Fibroblast of lung (primary cell): Measurements from ENCODE around the gene JMJD6. TPM values are rescaled to one million over a fixed set of nuclear protein-coding genes. Genes with fewer than 3 reads are reported as not detected.

Experiments
- DNase-seq, 2 donors: peaks; one replicate each; pipeline versions ENCODE4 v3.0.0 to v3.0.0-alpha.2; 2010; ENCODE audit warnings: low read depth in 2 of 2
- H2AFZ ChIP-seq: 2 replicates; pipeline ENCODE4 v1.5.1; 2012; ENCODE audit warnings: low read length, control low read depth, inconsistent platforms
- H3K27ac ChIP-seq: 2 replicates; pipeline ENCODE4 v1.5.1; 2011; ENCODE audit warnings: low read length, control low read depth; ENCODE audit not compliant: insufficient read depth
- H3K27me3 ChIP-seq: 2 replicates; pipeline ENCODE4 v1.5.1; 2011; ENCODE audit warnings: mild to moderate bottlenecking, low read length; ENCODE audit not compliant: control insufficient read depth, insufficient read depth
- H3K36me3 ChIP-seq: 2 replicates; pipeline ENCODE4 v1.5.1; 2011; ENCODE audit warnings: low read length; ENCODE audit not compliant: control insufficient read depth, insufficient read depth
- H3K4me1 ChIP-seq: 2 replicates; pipeline ENCODE4 v1.5.1; 2011; ENCODE audit warnings: low read length; ENCODE audit not compliant: control insufficient read depth, insufficient read depth; ENCODE audit errors: extremely low read depth
- H3K4me2 ChIP-seq: 2 replicates; pipeline ENCODE4 v1.5.1; 2011; ENCODE audit warnings: low read length, control low read depth; ENCODE audit not compliant: insufficient read depth; ENCODE audit errors: extremely low read depth
- H3K4me3 ChIP-seq, 4 experiments: fragments of 200-600 bp in 1 of 4; sonication (generic) in 1 of 4; replicated peaks in 1 of 4; 2 replicates each; pipeline ENCODE4 v1.5.1; 2011 to 2016; ENCODE audit warnings: low read length in 4 of 4, low read depth in 3 of 4, mild to moderate bottlenecking in 3 of 4, control low read depth in 2 of 4, inconsistent platforms in 1 of 4, mixed read lengths in 1 of 4; ENCODE audit not compliant: insufficient read depth in 1 of 4; ENCODE audit errors: control extremely low read depth in 1 of 4
- H3K79me2 ChIP-seq: 2 replicates; pipeline ENCODE4 v1.5.1; 2012; ENCODE audit warnings: mild to moderate bottlenecking, low read length, inconsistent platforms; ENCODE audit not compliant: control insufficient read depth, insufficient read depth
- H3K9ac ChIP-seq: 2 replicates; pipeline ENCODE4 v1.5.1; 2011; ENCODE audit warnings: mild to moderate bottlenecking, low read length, control low read depth; ENCODE audit not compliant: insufficient read depth
- H3K9me3 ChIP-seq: 2 replicates; pipeline ENCODE4 v1.5.1; 2012; ENCODE audit warnings: low read depth, low read length; ENCODE audit not compliant: control insufficient read depth, insufficient read depth
- H4K20me1 ChIP-seq: 2 replicates; pipeline ENCODE4 v1.5.1; 2011; ENCODE audit warnings: low read length; ENCODE audit not compliant: control insufficient read depth, insufficient read depth; ENCODE audit errors: extremely low read depth
- EZH2 ChIP-seq: IDR thresholded peaks from 2 replicates; pipeline ENCODE4 v1.5.1; 2012; ENCODE audit warnings: low read length, control low read depth, mild to moderate bottlenecking; ENCODE audit errors: missing control alignments
- polyA plus RNA-seq, 2 donors: library from polyadenylated mRNA; depleted of rRNA in 1 of 2; stranded (reverse) in 1 of 2; unstranded in 1 of 2; fragments of >200 nt; gene quantifications; 2 replicates each; pipeline ENCODE4 v1.2.1, GENCODE V29; 2011 to 2012; ENCODE audit warnings: missing spikeins in 1 of 2
- total RNA-seq: library from RNA; depleted of rRNA; stranded (reverse); fragments of >200 nt; gene quantifications from 2 replicates; pipeline ENCODE4 v1.2.1, GENCODE V29; 2014
- TF ChIP-seq, protein P1 (sequence below), 2 donors: IDR thresholded peaks in 1 of 2; conservative IDR thresholded peaks in 1 of 2; 1 replicate in 1 of 2; 2 replicates in 1 of 2; pipeline ENCODE4 v1.5.1; 2011 to 2012; ENCODE audit warnings: low read length in 2 of 2, control low read depth in 1 of 2, inconsistent platforms in 1 of 2, low read depth in 1 of 2, mild to moderate bottlenecking in 1 of 2

Gene JMJD6
- total and polyA plus RNA-seq, 2 donors (not counting 1 experiment from before 2014, with no cell fraction given), result 16.2 to 17.7 TPM

DNA sequence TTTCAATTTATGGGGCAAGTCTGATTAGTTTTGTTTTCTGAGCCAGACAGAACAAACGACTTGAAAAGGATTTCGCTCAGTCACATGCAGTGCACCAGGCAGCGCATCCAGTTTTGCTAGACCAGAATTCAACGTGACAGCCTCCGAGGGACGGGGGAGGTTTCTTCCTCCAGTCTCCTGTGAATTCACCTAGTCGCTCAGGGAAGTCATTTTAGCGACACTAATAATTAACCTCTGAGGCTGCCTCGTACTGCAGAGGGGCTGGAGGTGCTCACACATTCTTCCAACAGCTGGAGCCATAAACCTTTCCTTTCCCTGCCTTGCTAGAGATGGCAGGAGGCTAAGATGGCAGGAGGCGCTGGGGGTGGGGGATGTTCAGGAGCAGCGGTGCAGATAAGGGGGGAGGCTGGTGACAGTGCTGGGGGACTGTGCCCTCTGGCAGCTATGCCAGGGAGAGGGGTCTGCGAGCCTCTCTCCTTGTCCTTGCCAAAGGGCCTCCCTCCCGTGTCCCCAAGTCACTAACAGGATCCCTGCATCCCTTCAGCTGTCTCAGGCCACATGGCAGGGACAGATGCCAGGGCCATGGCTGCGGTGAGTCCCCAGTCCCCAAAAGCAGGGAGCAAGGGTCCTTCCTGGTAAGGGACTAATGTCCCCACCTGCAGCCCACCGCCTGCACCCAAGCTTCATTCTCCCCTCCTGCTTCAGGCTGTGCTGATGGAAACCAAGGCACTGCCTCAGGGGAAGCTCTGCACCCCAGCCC is 39.7 kb downstream of the JMJD6 start:
- TF ChIP-seq, protein P1, sequence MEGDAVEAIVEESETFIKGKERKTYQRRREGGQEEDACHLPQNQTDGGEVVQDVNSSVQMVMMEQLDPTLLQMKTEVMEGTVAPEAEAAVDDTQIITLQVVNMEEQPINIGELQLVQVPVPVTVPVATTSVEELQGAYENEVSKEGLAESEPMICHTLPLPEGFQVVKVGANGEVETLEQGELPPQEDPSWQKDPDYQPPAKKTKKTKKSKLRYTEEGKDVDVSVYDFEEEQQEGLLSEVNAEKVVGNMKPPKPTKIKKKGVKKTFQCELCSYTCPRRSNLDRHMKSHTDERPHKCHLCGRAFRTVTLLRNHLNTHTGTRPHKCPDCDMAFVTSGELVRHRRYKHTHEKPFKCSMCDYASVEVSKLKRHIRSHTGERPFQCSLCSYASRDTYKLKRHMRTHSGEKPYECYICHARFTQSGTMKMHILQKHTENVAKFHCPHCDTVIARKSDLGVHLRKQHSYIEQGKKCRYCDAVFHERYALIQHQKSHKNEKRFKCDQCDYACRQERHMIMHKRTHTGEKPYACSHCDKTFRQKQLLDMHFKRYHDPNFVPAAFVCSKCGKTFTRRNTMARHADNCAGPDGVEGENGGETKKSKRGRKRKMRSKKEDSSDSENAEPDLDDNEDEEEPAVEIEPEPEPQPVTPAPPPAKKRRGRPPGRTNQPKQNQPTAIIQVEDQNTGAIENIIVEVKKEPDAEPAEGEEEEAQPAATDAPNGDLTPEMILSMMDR (conservative IDR thresholded peaks at IDR 0.05 in 1 of 2, IDR thresholded peaks at IDR 0.05 in 1 of 2; ENCODE audit: low read depth in 1 of 2, low read length in 2 of 2), result no peak
- TF ChIP-seq EZH2, result no peak
- Histone ChIP-seq H3K36me3 (peaks cover 16% of the 10 kb centered on the region), H3K27ac (no peak overlapping the region), H2AFZ (no peak overlapping the region), H3K4me3 (no peak overlapping the region), H3K4me2 (no peak overlapping the region), H4K20me1 (no peaks in the 10 kb centered on the region), H3K9ac (no peak overlapping the region), H3K27me3 (no peaks in the 10 kb centered on the region), H3K4me1 (peaks cover 20% of the 10 kb centered on the region), H3K9me3 (no peaks in the 10 kb centered on the region), H3K79me2 (peaks cover 14% of the 10 kb centered on the region)
- no peak for DNase-seq

DNA sequence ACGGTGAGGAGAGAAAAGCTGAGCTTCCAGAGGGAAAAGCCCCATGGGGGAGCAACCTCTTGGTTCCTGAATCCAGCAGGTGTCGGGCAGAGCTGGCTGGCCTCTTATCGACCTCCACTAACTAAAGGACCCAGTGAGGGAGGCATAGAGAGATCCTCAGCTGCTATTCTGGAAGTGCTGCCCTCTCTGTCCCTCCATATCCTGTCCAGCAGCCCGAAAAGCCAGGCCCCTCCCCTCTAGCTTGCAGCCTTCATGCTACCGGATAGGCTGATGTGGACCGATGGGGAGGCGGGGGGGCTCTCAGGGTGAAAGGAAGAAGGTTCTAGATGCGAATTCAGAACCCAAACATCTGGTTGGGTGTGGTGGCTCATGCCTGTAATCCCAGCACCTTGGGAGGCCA is 40.6 kb downstream of the JMJD6 start:
- H3K36me3 ChIP-seq, result peaks cover 18% of the 10 kb centered on the region
- H3K27me3 ChIP-seq, result no peaks in the 10 kb centered on the region
- no peaks in the 10 kb centered on the region for H4K20me1 ChIP-seq
- H3K4me2 ChIP-seq, result no peak overlapping the region
- H3K9me3 ChIP-seq, result no peaks in the 10 kb centered on the region
- H3K4me3 ChIP-seq, result no peak overlapping the region
- no peak overlapping the region for H3K9ac ChIP-seq
- DNase-seq, result no peak
- no peak for TF ChIP-seq EZH2
- TF ChIP-seq, protein P1 (conservative IDR thresholded peaks at IDR 0.05 in 1 of 2, IDR thresholded peaks at IDR 0.05 in 1 of 2; ENCODE audit: low read depth in 1 of 2, low read length in 2 of 2), result no peak
- H3K27ac ChIP-seq, result no peak overlapping the region
- peaks cover 7% of the 10 kb centered on the region for H3K79me2 ChIP-seq
- H2AFZ ChIP-seq, result no peak overlapping the region
- H3K4me1 ChIP-seq, result peaks cover 20% of the 10 kb centered on the region

DNA sequence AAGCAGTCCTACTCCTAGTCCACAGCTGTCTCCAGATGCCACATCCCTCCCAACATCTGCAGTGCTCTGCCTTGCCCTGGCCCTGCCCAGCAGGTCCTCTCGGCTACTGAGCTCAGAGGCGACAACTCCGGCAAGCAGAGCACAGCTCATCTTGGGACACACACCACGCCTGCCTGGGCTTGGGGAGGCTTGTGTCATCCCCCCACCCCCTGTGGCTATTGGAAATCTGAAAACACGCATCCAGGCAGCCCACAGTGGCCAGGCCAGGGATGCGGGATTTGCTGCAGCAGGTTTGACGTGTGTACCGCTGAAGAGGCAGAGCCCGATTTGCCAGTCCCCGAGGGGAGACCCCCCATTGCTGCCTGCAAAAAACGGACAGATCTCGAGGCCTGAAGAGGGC is 41.0 kb downstream of the JMJD6 start:
- peaks cover 18% of the 10 kb centered on the region for H3K36me3 ChIP-seq
- H3K4me1 ChIP-seq, result peaks cover 20% of the 10 kb centered on the region
- no peak overlapping the region for H3K4me2 ChIP-seq
- H3K9ac ChIP-seq, result no peak overlapping the region
- H3K4me3 ChIP-seq, result no peak overlapping the region
- H3K27me3 ChIP-seq, result no peaks in the 10 kb centered on the region
- no peaks in the 10 kb centered on the region for H4K20me1 ChIP-seq
- no peak for DNase-seq
- no peak overlapping the region for H3K27ac ChIP-seq
- no peak for TF ChIP-seq EZH2
- TF ChIP-seq, protein P1 (conservative IDR thresholded peaks at IDR 0.05 in 1 of 2, IDR thresholded peaks at IDR 0.05 in 1 of 2; ENCODE audit: low read depth in 1 of 2, low read length in 2 of 2), result no peak
- no peaks in the 10 kb centered on the region for H3K9me3 ChIP-seq
- H2AFZ ChIP-seq, result no peak overlapping the region
- peaks cover 7% of the 10 kb centered on the region for H3K79me2 ChIP-seq
